ENCODE data around the gene NFATC1. TPM values are rescaled to one million over a fixed set of nuclear protein-coding genes. Genes with fewer than 3 reads are reported as not detected.

The NFATC1 gene
- total RNA-seq, 6 donors from 2014 or later = 13.6 to 39.5 (median 20.3) TPM

GRCh38 chr18:79546781-79547272, 151.1 kb downstream of the NFATC1 start:
- no peaks in the 10 kb centered on the region for H3K9me3 ChIP-seq

GRCh38 chr18:79547413-79548076, 151.8 kb downstream of the NFATC1 start:
- H3K4me3 ChIP-seq = no peak overlapping the region
- H3K9me3 ChIP-seq = no peaks in the 10 kb centered on the region
- H3K4me1 ChIP-seq = no peaks in the 10 kb centered on the region
- peaks cover 0 to 5% (median 0%) of the 10 kb centered on the region in 4 donors for H3K27me3 ChIP-seq
- H3K36me3 ChIP-seq = no peaks in the 10 kb centered on the region
- no peak overlapping the region for H3K27ac ChIP-seq
- WGBS, 2 donors = 87 to 92% methylated on average over 5 to 33 of the region's 36 CpGs
- TF ChIP-seq EP300 (IDR thresholded peaks at IDR 0.05) (no peak), POLR2A (IDR thresholded peaks at IDR 0.05) (no peak), POLR2AphosphoS5 (IDR thresholded peaks at IDR 0.05) (no peak), CTCF (IDR thresholded peaks at IDR 0.05) (no peak)
- peak in 1 of 2 donors; percentile 7 for ATAC-seq (ENCODE audit: low FRiP score in 2 of 2)
- DNase-seq = peak; percentile 14 to 79

More at GRCh38 chr18:79546781-79547272, 151.1 kb downstream of the NFATC1 start:
- TF ChIP-seq POLR2A (IDR thresholded peaks at IDR 0.05) (no peak), POLR2AphosphoS5 (IDR thresholded peaks at IDR 0.05) (no peak), EP300 (IDR thresholded peaks at IDR 0.05) (no peak), CTCF (IDR thresholded peaks at IDR 0.05) (no peak)
- no peaks in the 10 kb centered on the region for H3K4me1 ChIP-seq
- no peak overlapping the region for H3K4me3 ChIP-seq
- peak in 1 of 2 donors; percentile 64 for DNase-seq
- H3K27ac ChIP-seq = no peak overlapping the region
- H3K27me3 ChIP-seq = peaks cover 0 to 5% (median 0%) of the 10 kb centered on the region in 4 donors
- ATAC-seq (ENCODE audit: low FRiP score in 2 of 2) = no peak
- no peaks in the 10 kb centered on the region for H3K36me3 ChIP-seq
- WGBS, 2 donors = 77% methylated on average over 6 to 23 of the region's 23 CpGs

- no peak for ATAC-seq (ENCODE audit: low FRiP score in 2 of 2)
Observed at GRCh38 chr18:79548077-79548450, 152.3 kb downstream of the NFATC1 start.

GRCh38 chr18:79548621-79548985, 152.9 kb downstream of the NFATC1 start:
- TF ChIP-seq CTCF (IDR thresholded peaks at IDR 0.05) (no peak), EP300 (IDR thresholded peaks at IDR 0.05) (no peak)
- 90 to 92% methylated on average over 24 of the region's 24 CpGs for WGBS, 2 donors
- Histone ChIP-seq H3K9me3 (no peaks in the 10 kb centered on the region), H3K36me3 (no peaks in the 10 kb centered on the region), H3K4me3 (no peak overlapping the region), H3K27ac (no peak overlapping the region), H3K4me1 (no peaks in the 10 kb centered on the region), H3K27me3 (peaks cover 0 to 5% (median 0%) of the 10 kb centered on the region in 4 donors)
- ATAC-seq (ENCODE audit: low FRiP score in 2 of 2) (no peak), DNase-seq (peak; percentile 18 to 75)

More at GRCh38 chr18:79548077-79548450, 152.3 kb downstream of the NFATC1 start:
- WGBS, 2 donors = 93 to 96% methylated on average over 16 to 24 of the region's 25 CpGs
- no peaks in the 10 kb centered on the region for H3K4me1 ChIP-seq
- H3K4me3 ChIP-seq = no peak overlapping the region
- H3K27ac ChIP-seq = no peak overlapping the region
- H3K9me3 ChIP-seq = no peaks in the 10 kb centered on the region
- DNase-seq = peak; percentile 19 to 78
- peaks cover 0 to 5% (median 0%) of the 10 kb centered on the region in 4 donors for H3K27me3 ChIP-seq
- TF ChIP-seq CTCF (IDR thresholded peaks at IDR 0.05) (no peak), POLR2AphosphoS5 (IDR thresholded peaks at IDR 0.05) (no peak), POLR2A (IDR thresholded peaks at IDR 0.05) (no peak), EP300 (IDR thresholded peaks at IDR 0.05) (no peak)
- no peaks in the 10 kb centered on the region for H3K36me3 ChIP-seq
